SK-N-SH treated with all-trans-retinoic acid at 6 μM for 48 hours (cell line): ENCODE data around the gene CCDC69.

Experiments used
- ATAC-seq: fragments of 200-7000 bp; cut with Tn5 transposase; 3 replicates; pipeline ENCODE4 v1.9.1; 2020; ENCODE audit warnings: mild to moderate bottlenecking, moderate library complexity
- BACH2 ChIP-seq: fragments of 250-450 bp; sonication (Bioruptor Pico); IDR thresholded peaks from 2 replicates; pipeline ENCODE4 v1.9.0; 2021; ENCODE audit warnings: mild to moderate bottlenecking, borderline replicate concordance
- CSDC2 ChIP-seq: fragments of 250-450 bp; sonication (Bioruptor Pico); IDR thresholded peaks from 2 replicates; pipeline ENCODE4 v1.5.0; 2020; ENCODE audit warnings: mild to moderate bottlenecking, moderate library complexity
- GLIS3 ChIP-seq: fragments of 250-450 bp; sonication (Bioruptor Pico); IDR thresholded peaks from 2 replicates; pipeline ENCODE4 v1.5.0; 2020; ENCODE audit warnings: mild to moderate bottlenecking, moderate library complexity
- ISL1 ChIP-seq: fragments of 250-450 bp; sonication (Bioruptor Pico); IDR thresholded peaks from 2 replicates; pipeline ENCODE4 v2.1.2; 2022; ENCODE audit warnings: mild to moderate bottlenecking, moderate library complexity
- PPARA ChIP-seq: fragments of 250-450 bp; sonication (Bioruptor Pico); IDR thresholded peaks from 2 replicates; pipeline ENCODE4 v1.5.0; 2020; ENCODE audit warnings: mild to moderate bottlenecking, borderline replicate concordance
- RARB ChIP-seq: fragments of 250-450 bp; sonication (Bioruptor Pico); IDR thresholded peaks from 2 replicates; pipeline ENCODE4 v1.8.0; 2021; ENCODE audit warnings: mild to moderate bottlenecking, moderate library complexity
- TOX ChIP-seq: fragments of 250-450 bp; sonication (Bioruptor Pico); IDR thresholded peaks from 2 replicates; pipeline ENCODE4 v1.8.0; 2021; ENCODE audit warnings: mild to moderate bottlenecking, moderate library complexity, borderline replicate concordance
- ZFP3 ChIP-seq: fragments of 250-450 bp; sonication (Bioruptor Pico); IDR thresholded peaks from 2 replicates; pipeline ENCODE4 v1.5.0; 2020; ENCODE audit warnings: mild to moderate bottlenecking, moderate library complexity
- ZFP30 ChIP-seq: fragments of 450-650 bp; formaldehyde crosslinking; IDR thresholded peaks from 2 replicates; pipeline ENCODE4 v1.5.0; 2022; ENCODE audit warnings: mild to moderate bottlenecking, moderate library complexity
- ZNF565 ChIP-seq: fragments of 450-650 bp; formaldehyde crosslinking; conservative IDR thresholded peaks from 2 replicates; pipeline ENCODE4 v1.5.0; 2020; ENCODE audit warnings: low read depth, mild to moderate bottlenecking, moderate library complexity
- ZNF70 ChIP-seq: fragments of 450-650 bp; formaldehyde crosslinking; IDR thresholded peaks from 2 replicates; pipeline ENCODE4 v1.5.0; 2020; ENCODE audit warnings: mild to moderate bottlenecking, moderate library complexity
- ZNF8 ChIP-seq: fragments of 450-650 bp; formaldehyde crosslinking; IDR thresholded peaks from 2 replicates; pipeline ENCODE4 v1.5.0; 2020; ENCODE audit warnings: mild to moderate bottlenecking, moderate library complexity
- TF ChIP-seq, protein P1 (sequence below): fragments of 250-450 bp; sonication (Bioruptor Pico); IDR thresholded peaks from 2 replicates; pipeline ENCODE4 v1.8.0; 2021; ENCODE audit warnings: low read depth, mild to moderate bottlenecking, moderate library complexity, borderline replicate concordance
- TF ChIP-seq, protein P2 (sequence below): fragments of 250-450 bp; sonication (Bioruptor Pico); IDR thresholded peaks from 2 replicates; pipeline ENCODE4 v1.8.0; 2020; ENCODE audit warnings: mild to moderate bottlenecking, moderate library complexity, borderline replicate concordance
- TF ChIP-seq, protein P3 (sequence below): fragments of 250-450 bp; sonication (Bioruptor Pico); IDR thresholded peaks from 2 replicates; pipeline ENCODE4 v1.5.0; 2020; ENCODE audit warnings: mild to moderate bottlenecking, moderate library complexity
- TF ChIP-seq, protein P4 (sequence below): fragments of 250-450 bp; sonication (Bioruptor Pico); IDR thresholded peaks from 2 replicates; pipeline ENCODE4 v1.5.1; 2021; ENCODE audit warnings: mild to moderate bottlenecking, moderate library complexity

CCDC69 gene

DNA sequence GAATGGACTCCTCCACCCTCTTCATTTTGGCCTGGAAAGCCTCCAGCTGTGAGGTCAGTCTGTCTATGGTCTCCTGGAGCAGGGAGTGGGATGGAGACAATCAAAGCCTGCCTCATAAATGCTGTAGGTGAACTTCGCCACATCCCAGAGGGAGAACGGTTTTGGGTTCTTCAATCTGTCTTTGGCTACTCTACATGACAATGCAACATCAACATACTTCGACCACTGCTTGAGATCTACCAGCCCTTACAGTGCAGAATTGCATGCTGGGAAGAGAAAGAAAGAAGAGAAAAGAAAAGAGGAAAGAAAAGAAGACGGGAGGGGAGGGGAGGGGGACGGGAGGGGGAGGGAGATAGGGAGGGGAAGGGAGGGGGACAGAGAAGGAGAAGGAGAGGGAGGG, 37.8 kb downstream of the CCDC69 start (continued):
- TF ChIP-seq, protein P1, sequence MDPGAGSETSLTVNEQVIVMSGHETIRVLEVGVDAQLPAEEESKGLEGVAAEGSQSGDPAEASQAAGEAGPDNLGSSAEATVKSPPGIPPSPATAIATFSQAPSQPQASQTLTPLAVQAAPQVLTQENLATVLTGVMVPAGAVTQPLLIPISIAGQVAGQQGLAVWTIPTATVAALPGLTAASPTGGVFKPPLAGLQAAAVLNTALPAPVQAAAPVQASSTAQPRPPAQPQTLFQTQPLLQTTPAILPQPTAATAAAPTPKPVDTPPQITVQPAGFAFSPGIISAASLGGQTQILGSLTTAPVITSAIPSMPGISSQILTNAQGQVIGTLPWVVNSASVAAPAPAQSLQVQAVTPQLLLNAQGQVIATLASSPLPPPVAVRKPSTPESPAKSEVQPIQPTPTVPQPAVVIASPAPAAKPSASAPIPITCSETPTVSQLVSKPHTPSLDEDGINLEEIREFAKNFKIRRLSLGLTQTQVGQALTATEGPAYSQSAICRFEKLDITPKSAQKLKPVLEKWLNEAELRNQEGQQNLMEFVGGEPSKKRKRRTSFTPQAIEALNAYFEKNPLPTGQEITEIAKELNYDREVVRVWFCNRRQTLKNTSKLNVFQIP (CRISPR knock-in tag): no peak
- TF ChIP-seq, protein P2, sequence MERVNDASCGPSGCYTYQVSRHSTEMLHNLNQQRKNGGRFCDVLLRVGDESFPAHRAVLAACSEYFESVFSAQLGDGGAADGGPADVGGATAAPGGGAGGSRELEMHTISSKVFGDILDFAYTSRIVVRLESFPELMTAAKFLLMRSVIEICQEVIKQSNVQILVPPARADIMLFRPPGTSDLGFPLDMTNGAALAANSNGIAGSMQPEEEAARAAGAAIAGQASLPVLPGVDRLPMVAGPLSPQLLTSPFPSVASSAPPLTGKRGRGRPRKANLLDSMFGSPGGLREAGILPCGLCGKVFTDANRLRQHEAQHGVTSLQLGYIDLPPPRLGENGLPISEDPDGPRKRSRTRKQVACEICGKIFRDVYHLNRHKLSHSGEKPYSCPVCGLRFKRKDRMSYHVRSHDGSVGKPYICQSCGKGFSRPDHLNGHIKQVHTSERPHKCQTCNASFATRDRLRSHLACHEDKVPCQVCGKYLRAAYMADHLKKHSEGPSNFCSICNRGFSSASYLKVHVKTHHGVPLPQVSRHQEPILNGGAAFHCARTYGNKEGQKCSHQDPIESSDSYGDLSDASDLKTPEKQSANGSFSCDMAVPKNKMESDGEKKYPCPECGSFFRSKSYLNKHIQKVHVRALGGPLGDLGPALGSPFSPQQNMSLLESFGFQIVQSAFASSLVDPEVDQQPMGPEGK (CRISPR knock-in tag): no peak

DNA sequence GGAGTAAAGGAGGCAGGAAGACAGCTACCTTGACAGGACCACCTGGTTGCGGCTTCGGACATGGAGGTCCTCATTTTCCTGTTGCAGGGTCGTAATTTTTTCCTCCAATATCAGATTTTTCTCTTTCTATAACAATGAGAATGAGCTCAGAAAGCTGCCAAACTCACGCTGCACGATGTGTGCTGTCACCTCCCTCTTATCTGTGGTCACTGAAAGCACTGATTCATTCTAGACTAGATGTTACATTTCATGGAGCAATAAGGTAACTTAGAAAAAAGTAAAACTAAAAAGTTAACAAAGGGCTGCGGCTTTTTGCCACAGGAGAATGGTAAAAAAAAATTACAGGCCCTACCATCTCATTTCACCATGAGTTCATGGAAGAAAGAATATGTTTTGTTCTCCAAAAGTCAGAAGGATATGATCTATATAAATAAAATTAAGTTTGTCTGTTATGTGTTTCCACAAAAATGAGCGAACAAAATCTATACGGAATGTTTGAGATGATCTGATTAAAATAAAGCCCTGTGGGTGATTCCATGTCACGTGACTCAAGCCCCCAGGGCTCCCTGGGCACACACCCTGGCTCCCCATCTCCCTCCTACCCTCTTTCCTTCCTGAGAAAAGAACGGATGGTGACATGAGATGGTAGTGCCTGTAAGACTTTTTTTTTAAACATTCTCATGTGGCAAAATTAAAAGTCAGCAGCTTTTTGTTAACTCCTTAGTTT, 39.4 kb downstream of the CCDC69 start:
- no peak for ATAC-seq
- TF ChIP-seq ZNF8 (CRISPR knock-in tag) (no peak), ZFP30 (CRISPR knock-in tag) (no peak), ZNF70 (CRISPR knock-in tag) (no peak), ISL1 (CRISPR knock-in tag) (no peak), PPARA (CRISPR knock-in tag) (no peak), TOX (CRISPR knock-in tag) (no peak), CSDC2 (no peak), RARB (CRISPR knock-in tag) (no peak)
- TF ChIP-seq, protein P3, sequence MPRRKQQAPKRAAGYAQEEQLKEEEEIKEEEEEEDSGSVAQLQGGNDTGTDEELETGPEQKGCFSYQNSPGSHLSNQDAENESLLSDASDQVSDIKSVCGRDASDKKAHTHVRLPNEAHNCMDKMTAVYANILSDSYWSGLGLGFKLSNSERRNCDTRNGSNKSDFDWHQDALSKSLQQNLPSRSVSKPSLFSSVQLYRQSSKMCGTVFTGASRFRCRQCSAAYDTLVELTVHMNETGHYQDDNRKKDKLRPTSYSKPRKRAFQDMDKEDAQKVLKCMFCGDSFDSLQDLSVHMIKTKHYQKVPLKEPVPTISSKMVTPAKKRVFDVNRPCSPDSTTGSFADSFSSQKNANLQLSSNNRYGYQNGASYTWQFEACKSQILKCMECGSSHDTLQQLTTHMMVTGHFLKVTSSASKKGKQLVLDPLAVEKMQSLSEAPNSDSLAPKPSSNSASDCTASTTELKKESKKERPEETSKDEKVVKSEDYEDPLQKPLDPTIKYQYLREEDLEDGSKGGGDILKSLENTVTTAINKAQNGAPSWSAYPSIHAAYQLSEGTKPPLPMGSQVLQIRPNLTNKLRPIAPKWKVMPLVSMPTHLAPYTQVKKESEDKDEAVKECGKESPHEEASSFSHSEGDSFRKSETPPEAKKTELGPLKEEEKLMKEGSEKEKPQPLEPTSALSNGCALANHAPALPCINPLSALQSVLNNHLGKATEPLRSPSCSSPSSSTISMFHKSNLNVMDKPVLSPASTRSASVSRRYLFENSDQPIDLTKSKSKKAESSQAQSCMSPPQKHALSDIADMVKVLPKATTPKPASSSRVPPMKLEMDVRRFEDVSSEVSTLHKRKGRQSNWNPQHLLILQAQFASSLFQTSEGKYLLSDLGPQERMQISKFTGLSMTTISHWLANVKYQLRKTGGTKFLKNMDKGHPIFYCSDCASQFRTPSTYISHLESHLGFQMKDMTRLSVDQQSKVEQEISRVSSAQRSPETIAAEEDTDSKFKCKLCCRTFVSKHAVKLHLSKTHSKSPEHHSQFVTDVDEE (CRISPR knock-in tag): no peak
- TF ChIP-seq, protein P4, sequence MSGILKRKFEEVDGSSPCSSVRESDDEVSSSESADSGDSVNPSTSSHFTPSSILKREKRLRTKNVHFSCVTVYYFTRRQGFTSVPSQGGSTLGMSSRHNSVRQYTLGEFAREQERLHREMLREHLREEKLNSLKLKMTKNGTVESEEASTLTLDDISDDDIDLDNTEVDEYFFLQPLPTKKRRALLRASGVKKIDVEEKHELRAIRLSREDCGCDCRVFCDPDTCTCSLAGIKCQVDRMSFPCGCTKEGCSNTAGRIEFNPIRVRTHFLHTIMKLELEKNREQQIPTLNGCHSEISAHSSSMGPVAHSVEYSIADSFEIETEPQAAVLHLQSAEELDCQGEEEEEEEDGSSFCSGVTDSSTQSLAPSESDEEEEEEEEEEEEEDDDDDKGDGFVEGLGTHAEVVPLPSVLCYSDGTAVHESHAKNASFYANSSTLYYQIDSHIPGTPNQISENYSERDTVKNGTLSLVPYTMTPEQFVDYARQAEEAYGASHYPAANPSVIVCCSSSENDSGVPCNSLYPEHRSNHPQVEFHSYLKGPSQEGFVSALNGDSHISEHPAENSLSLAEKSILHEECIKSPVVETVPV: no peak
- TF ChIP-seq, protein P1 (CRISPR knock-in tag): no peak

DNA sequence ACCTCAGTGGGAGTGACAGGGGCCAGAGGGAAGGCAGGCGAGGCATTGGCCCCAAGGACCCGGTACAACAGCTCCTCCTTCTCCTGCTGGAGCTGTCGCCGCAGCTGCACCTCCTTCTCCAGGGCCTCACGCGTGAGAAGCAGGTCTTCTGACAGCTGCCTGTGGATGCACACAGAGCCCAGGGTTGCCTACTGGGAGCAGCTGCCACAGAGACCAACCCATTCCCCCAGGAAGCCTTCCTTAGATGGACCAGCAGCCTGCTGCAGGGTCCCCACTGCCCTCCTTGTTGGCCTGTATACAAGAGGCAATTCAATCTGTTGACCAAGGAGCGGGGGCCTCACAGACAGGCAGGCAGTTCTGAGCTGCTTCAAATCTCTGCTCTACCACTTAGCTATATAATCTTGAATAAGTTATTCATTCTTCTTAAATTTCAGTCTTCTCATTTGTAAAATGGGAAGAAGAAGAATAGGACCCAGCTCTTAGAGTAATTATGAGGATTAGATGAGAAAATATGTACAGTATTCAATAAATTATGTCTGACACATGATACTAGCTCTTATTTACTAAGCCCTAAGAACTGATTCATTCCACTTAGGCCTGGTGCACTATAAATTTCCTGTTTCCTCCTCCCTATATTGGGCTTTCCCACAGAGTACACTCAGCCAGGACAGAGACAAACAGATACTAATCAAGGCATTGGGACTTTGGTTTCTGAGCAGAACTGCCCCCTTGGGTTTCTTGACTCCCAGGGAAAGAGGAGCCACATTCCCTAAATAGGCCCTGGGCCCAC, 40.2 kb downstream of the CCDC69 start:
- peak; percentile 71 for ATAC-seq
- TF ChIP-seq TOX (CRISPR knock-in tag) (no peak), ISL1 (CRISPR knock-in tag) (no peak), ZNF70 (CRISPR knock-in tag) (no peak)

DNA sequence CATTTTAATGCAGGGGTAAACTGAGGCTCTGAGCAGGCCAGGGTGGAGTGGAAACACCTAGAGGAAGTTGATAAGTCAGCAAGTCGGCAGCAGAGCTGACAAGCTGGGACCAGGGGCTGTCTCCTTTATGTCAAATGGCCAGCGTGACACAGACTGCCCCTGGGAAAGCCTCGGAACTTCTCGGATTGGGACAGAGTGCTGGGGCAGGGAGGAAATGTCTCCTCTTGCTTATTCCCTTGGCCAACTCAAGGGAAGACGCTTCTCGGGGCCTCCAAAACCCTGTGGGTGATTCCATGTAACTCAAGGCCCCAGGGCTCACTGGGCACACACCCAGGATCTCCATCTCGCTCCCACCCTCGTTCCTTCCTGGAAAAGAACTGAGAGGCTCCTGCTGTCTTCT, 40.9 kb downstream of the CCDC69 start:
- TF ChIP-seq ZNF70 (CRISPR knock-in tag): no peak
- no peak for ATAC-seq

DNA sequence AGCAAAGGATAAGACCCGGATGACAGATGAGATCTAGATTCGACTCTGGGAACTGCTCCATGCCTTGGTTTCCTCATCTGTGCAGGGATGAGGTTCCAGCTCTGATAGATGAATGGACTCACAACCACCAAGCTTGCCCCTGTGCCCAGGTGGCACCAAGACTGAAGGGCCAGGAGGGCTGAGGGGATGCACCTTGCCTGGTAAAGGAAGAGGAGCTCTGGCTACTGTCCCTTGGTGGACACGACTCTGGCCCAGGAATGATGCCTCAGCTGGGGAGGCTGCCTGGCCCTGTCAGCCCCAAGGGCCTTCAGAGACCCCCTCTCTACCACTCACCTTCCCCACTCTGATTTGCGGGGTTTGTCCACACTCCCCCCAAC, 41.4 kb downstream of the CCDC69 start:
- ATAC-seq: no peak
- TF ChIP-seq, protein P1 (CRISPR knock-in tag): no peak
- TF ChIP-seq RARB (CRISPR knock-in tag) (no peak), PPARA (CRISPR knock-in tag) (no peak), CSDC2 (no peak), GLIS3 (no peak), BACH2 (CRISPR knock-in tag) (no peak), ZNF565 (CRISPR knock-in tag) (no peak), ZFP3 (no peak), ZNF8 (CRISPR knock-in tag) (no peak)
- TF ChIP-seq, protein P2 (CRISPR knock-in tag): no peak
